Neuron (in vitro differentiated cells): ENCODE data around the gene CLIC4.

ENCODE experiments used
- H2AFZ ChIP-seq: one replicate; pipeline ENCODE4 v1.6.1; 2013; ENCODE audit warnings: low read depth, mild to moderate bottlenecking, inconsistent platforms, low read length, moderate library complexity
- H3K27me3 ChIP-seq: one replicate; pipeline ENCODE4 v1.6.1; 2013; ENCODE audit warnings: low read length; ENCODE audit not compliant: insufficient read depth
- H3K36me3 ChIP-seq: one replicate; pipeline ENCODE4 v1.6.1; 2013; ENCODE audit warnings: low read length; ENCODE audit not compliant: insufficient read depth
- H3K4me1 ChIP-seq: one replicate; pipeline ENCODE4 v1.6.1; 2013; ENCODE audit warnings: low read length; ENCODE audit not compliant: insufficient read depth
- H3K4me3 ChIP-seq: 2 replicates; pipeline ENCODE4 v1.5.1; 2013; ENCODE audit warnings: mild to moderate bottlenecking, low read length, moderate library complexity
- H3K9me3 ChIP-seq: one replicate; pipeline ENCODE4 v1.6.1; 2013; ENCODE audit warnings: low read length

CLIC4 gene

DNA sequence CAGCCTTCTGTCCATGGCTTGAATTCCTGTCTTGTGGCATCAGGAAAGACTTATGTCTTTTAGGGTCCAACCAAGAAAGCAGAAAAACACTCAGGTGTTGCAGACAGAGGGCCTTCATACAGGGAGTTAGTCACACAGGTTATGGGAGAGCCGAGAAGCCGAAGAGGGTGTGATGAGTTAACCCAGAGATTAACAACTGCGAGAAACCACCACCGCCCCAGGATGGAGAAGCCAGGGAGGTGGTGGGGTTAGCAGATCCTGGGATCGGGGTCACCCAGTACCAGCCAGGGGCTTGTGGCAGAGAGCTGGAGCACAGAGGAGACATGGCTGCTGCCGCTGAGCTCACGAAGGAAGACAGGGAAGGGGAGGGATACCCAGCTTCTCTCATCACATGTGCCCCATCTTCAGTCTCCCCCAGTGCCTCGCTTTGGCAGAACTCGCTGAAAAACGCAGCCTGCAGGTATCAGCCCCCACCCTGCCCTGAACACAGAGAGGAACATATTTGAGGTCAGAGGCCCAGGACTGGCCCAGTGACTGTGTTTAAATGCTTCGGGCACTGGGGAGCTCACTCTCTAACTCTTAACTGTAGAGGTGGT, 126.2 kb downstream of the CLIC4 start:
- Histone ChIP-seq H3K9me3 (no peaks in the 10 kb centered on the region), H3K36me3 (no peaks in the 10 kb centered on the region), H3K4me3 (no peak overlapping the region), H2AFZ (no peak overlapping the region), H3K4me1 (no peaks in the 10 kb centered on the region), H3K27me3 (peaks cover 20% of the 10 kb centered on the region)

- H3K9me3 ChIP-seq, result no peaks in the 10 kb centered on the region
Measured at GRCh38 chr1:24872061-24872850, 127.0 kb downstream of the CLIC4 start.

GRCh38 chr1:24873148-24873547, 127.9 kb downstream of the CLIC4 start:
- no peak overlapping the region for H3K4me3 ChIP-seq
- no peaks in the 10 kb centered on the region for H3K4me1 ChIP-seq
- H2AFZ ChIP-seq, result no peak overlapping the region
- H3K9me3 ChIP-seq, result no peaks in the 10 kb centered on the region
- H3K36me3 ChIP-seq, result no peaks in the 10 kb centered on the region
- peaks cover 7% of the 10 kb centered on the region for H3K27me3 ChIP-seq

More at GRCh38 chr1:24872061-24872850, 127.0 kb downstream of the CLIC4 start:
- Histone ChIP-seq H3K36me3 (no peaks in the 10 kb centered on the region), H3K4me1 (no peaks in the 10 kb centered on the region), H3K27me3 (peaks cover 12% of the 10 kb centered on the region), H2AFZ (no peak overlapping the region), H3K4me3 (no peak overlapping the region)

- no peaks in the 10 kb centered on the region for H3K36me3 ChIP-seq
- peaks cover 7% of the 10 kb centered on the region for H3K27me3 ChIP-seq
- H3K4me3 ChIP-seq, result no peak overlapping the region
- H3K4me1 ChIP-seq, result no peaks in the 10 kb centered on the region
- H3K9me3 ChIP-seq, result no peaks in the 10 kb centered on the region
- no peak overlapping the region for H2AFZ ChIP-seq
Measured at GRCh38 chr1:24874056-24874455, 128.8 kb downstream of the CLIC4 start.

- Histone ChIP-seq H2AFZ (no peak overlapping the region), H3K9me3 (no peaks in the 10 kb centered on the region), H3K4me3 (no peak overlapping the region), H3K27me3 (peaks cover 7% of the 10 kb centered on the region), H3K4me1 (no peaks in the 10 kb centered on the region), H3K36me3 (no peaks in the 10 kb centered on the region)
Measured at GRCh38 chr1:24874611-24875234, 129.5 kb downstream of the CLIC4 start.

DNA sequence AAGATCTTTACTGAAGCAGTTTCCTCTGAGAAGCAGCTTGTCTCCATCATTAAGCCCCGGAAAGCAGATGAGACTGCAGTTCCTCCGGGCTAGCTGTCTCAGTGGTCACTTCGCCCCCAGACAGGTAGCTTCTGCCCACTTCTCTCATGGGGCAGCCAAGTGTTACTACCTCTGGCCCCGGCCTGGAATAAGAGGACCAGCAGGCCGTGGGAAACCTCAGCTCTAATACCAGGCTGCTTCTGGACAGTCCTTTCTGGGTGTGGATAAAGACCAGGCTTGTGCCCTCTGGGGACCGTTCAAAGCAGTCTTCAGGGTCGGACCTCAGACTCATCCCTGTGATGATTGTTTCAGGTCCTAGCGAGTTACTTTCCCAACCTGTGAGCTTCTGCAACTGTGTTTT, 130.0 kb downstream of the CLIC4 start:
- H2AFZ ChIP-seq, result no peak overlapping the region
- no peaks in the 10 kb centered on the region for H3K9me3 ChIP-seq
- peaks cover 7% of the 10 kb centered on the region for H3K27me3 ChIP-seq
- H3K36me3 ChIP-seq, result no peaks in the 10 kb centered on the region
- H3K4me1 ChIP-seq, result no peaks in the 10 kb centered on the region
- H3K4me3 ChIP-seq, result no peak overlapping the region

DNA sequence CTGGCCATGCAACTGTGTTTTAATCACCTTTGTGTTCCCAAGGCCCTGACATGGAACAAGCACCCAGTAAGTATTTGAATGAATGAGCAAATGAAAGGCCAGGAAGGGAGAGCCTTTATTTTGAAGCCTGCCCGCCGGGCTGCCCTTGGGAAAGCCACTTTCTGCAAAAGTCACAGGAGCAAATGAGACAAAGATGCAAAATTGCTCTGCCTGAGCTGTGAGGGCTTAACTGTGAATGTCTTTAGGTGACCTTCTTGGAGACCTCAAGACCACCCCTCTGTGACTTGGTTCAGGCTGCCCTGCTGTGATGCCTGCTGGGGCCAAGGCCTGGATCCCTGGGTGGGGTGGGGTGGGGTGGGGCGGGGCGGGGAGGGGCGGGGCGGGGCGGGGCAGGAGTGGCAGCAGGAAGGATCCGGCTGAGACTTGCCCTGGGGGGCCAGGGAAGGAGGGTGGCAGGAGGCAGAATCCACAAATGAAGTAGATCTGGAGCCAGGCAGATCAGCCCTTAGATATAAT, 130.8 kb downstream of the CLIC4 start:
- H3K9me3 ChIP-seq, result no peaks in the 10 kb centered on the region
- H3K4me3 ChIP-seq, result no peak overlapping the region
- no peaks in the 10 kb centered on the region for H3K4me1 ChIP-seq
- H2AFZ ChIP-seq, result no peak overlapping the region
- H3K36me3 ChIP-seq, result no peaks in the 10 kb centered on the region
- peaks cover 7% of the 10 kb centered on the region for H3K27me3 ChIP-seq

DNA sequence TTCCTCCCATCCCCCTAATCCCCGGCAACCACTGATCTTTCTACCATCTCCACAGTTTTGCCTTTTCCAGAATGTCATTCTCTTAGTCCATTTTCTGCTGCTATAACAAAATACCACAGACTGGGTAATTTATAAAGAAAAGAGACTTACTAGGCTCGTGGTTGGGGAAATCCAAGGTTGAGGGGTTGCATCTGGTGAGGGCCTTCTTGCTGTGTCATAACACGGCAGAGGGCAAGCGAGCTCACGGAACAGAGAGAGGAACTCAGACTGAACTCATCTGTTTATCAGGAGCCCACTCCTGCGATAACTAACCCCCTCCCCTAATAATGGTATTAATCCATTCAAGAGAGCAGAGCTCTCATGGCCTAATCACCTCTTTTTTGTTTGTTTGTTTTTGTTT, 132.8 kb downstream of the CLIC4 start:
- Histone ChIP-seq H3K9me3 (no peaks in the 10 kb centered on the region), H3K4me1 (no peaks in the 10 kb centered on the region), H3K4me3 (no peak overlapping the region), H3K27me3 (peaks cover 5% of the 10 kb centered on the region), H2AFZ (no peak overlapping the region), H3K36me3 (no peaks in the 10 kb centered on the region)

DNA sequence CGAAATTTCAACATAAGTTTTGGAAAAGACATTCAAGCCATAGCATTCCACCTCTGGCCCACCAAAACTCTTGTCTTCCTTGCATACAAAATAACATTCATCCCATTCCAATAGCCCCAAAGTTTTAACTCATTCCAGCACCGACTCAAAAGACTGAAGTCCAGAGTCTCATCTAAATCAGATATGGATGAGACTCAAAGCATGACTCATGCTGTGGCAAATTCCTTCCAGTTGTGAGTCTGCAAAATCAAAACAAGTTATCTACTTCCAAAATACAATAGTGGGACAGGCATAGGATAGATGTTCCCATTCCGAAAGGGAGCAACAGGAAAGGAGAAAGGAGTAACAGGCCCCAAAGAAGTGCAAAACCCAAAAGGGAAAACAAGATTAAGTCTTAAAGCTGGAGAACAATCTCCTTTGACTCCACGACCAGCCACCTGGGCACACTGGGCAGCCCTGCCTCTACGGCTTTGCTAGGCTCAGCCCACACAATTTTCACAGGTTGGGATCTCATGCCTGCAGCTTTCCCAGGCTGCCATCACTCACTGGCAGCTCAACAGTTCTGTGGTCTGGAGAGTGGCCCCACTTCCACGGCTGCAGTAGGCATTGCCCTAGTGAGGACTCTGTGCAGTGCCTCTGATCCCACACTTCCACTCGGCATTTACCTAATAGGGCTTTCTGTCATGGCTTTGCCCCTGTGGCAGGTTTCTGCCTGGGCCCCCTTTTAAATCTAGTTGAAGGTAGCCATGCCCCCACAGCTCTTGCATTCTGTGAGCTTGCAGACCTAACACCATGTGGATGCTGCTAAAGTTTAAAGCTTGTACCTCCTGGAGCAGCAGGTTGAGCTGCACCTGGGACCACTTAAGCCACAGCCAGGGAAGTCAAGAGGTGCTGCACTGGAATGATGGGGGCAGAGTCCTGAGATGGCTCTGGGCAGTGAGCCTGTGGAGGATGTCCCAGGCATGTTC, 133.8 kb downstream of the CLIC4 start:
- no peaks in the 10 kb centered on the region for H3K4me1 ChIP-seq
- H3K27me3 ChIP-seq, result peaks cover 5% of the 10 kb centered on the region
- no peak overlapping the region for H2AFZ ChIP-seq
- no peaks in the 10 kb centered on the region for H3K36me3 ChIP-seq
- H3K9me3 ChIP-seq, result no peaks in the 10 kb centered on the region
- no peak overlapping the region for H3K4me3 ChIP-seq

GRCh38 chr1:24881034-24881433, 135.8 kb downstream of the CLIC4 start:
- Histone ChIP-seq H3K36me3 (no peaks in the 10 kb centered on the region), H3K9me3 (no peaks in the 10 kb centered on the region), H3K4me3 (no peak overlapping the region), H2AFZ (no peak overlapping the region), H3K27me3 (no peaks in the 10 kb centered on the region), H3K4me1 (no peaks in the 10 kb centered on the region)

DNA sequence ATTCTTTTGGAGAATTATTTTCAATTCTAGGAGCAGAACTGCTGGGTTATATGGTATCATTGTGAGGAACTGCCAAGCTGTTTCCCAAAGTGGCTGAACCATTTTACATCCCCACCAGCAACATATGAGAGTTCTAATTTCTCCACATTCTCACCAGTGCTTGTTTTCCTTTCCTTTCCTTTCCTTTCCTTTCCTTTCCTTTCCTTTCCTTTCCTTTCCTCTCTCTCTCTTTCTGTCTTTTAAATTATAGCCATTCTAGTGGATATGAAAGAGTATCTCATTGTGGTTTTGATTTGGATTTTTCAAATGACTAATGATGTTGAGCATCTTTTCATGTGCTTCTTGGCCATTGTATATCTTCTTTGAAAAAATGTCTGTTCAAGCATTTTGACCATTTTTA, 139.5 kb downstream of the CLIC4 start:
- no peaks in the 10 kb centered on the region for H3K27me3 ChIP-seq
- no peaks in the 10 kb centered on the region for H3K9me3 ChIP-seq
- no peak overlapping the region for H3K4me3 ChIP-seq
- H2AFZ ChIP-seq, result no peak overlapping the region
- no peaks in the 10 kb centered on the region for H3K36me3 ChIP-seq
- H3K4me1 ChIP-seq, result no peaks in the 10 kb centered on the region

GRCh38 chr1:24886241-24886640, 141.0 kb downstream of the CLIC4 start:
- no peaks in the 10 kb centered on the region for H3K4me1 ChIP-seq
- H3K36me3 ChIP-seq, result no peaks in the 10 kb centered on the region
- no peaks in the 10 kb centered on the region for H3K27me3 ChIP-seq
- H3K9me3 ChIP-seq, result no peaks in the 10 kb centered on the region
- H2AFZ ChIP-seq, result no peak overlapping the region
- H3K4me3 ChIP-seq, result no peak overlapping the region
